ENCODE measurements around the gene KLHDC7A.

GRCh38 chr1:18512883-18513282, 32.2 kb downstream of the KLHDC7A start:
- TF ChIP-seq SUZ12 (IDR thresholded peaks at IDR 0.05) (no peak), NFRKB (IDR thresholded peaks at IDR 0.05) (no peak), ELF4 (IDR thresholded peaks at IDR 0.05) (no peak), SP1 (IDR thresholded peaks at IDR 0.05) (no peak), ZNF384 (IDR thresholded peaks at IDR 0.05) (no peak), FOXK2 (IDR thresholded peaks at IDR 0.05) (no peak), FOXA1 (IDR thresholded peaks at IDR 0.05) (no peak), L3MBTL2 (conservative IDR thresholded peaks at IDR 0.05) (no peak), CTBP1 (IDR thresholded peaks at IDR 0.05; ENCODE audit: borderline replicate concordance) (no peak), PKNOX1 (IDR thresholded peaks at IDR 0.05) (no peak), LEF1 (IDR thresholded peaks at IDR 0.05; ENCODE audit: borderline replicate concordance) (no peak), ARNT (IDR thresholded peaks at IDR 0.05) (no peak), TARDBP (IDR thresholded peaks at IDR 0.05) (no peak), FOXM1 (IDR thresholded peaks at IDR 0.05; ENCODE audit: borderline replicate concordance) (no peak)
